HG02623 (cell line): ENCODE measurements around the gene ELOVL5.
"Not testable (repeated sequence)": the region's sequence is repeated elsewhere in the genome, so short reads cannot be mapped to it uniquely, and the experiment has no call there.

Experiments
- ATAC-seq: cut with Tn5 transposase; IDR thresholded peaks from one replicate; pipeline ENCODE4 v1.9.1; 2021; ENCODE audit warnings: moderate library complexity; ENCODE audit not compliant: unreplicated experiment

Gene ELOVL5

GRCh38 chr6:53306217-53306616, 42.5 kb downstream of the ELOVL5 start:
- ATAC-seq: not testable (repeated sequence)

- ATAC-seq: not testable (repeated sequence)
Observed at GRCh38 chr6:53305506-53306005, 43.2 kb downstream of the ELOVL5 start.

- not testable (repeated sequence) for ATAC-seq
Observed at GRCh38 chr6:53304953-53305352, 43.8 kb downstream of the ELOVL5 start.

GRCh38 chr6:53302678-53303360, 45.9 kb downstream of the ELOVL5 start:
- ATAC-seq: no peak

GRCh38 chr6:53301801-53302537, 46.8 kb downstream of the ELOVL5 start:
- ATAC-seq: no peak

GRCh38 chr6:53300656-53301551, 47.8 kb downstream of the ELOVL5 start:
- ATAC-seq: no peak

- ATAC-seq: no peak
Observed at GRCh38 chr6:53299331-53300005, 49.3 kb downstream of the ELOVL5 start.

- ATAC-seq: no peak
Observed at GRCh38 chr6:53297004-53297403, 51.7 kb downstream of the ELOVL5 start.

GRCh38 chr6:53295176-53295575, 53.6 kb downstream of the ELOVL5 start:
- no peak for ATAC-seq

GRCh38 chr6:53294611-53295010, 54.1 kb downstream of the ELOVL5 start:
- no peak for ATAC-seq

GRCh38 chr6:53294095-53294494, 54.7 kb downstream of the ELOVL5 start:
- ATAC-seq: no peak

- no peak for ATAC-seq
Observed at GRCh38 chr6:53293691-53294090, 55.1 kb downstream of the ELOVL5 start.

GRCh38 chr6:53290537-53291510, 57.9 kb downstream of the ELOVL5 start:
- ATAC-seq: no peak

GRCh38 chr6:53287336-53288225, 61.2 kb downstream of the ELOVL5 start:
- ATAC-seq: no peak

- ATAC-seq: peak; percentile 51
Observed at GRCh38 chr6:53284901-53285300, 63.8 kb downstream of the ELOVL5 start.

- ATAC-seq: no peak
Observed at GRCh38 chr6:53282741-53283140, 66.0 kb downstream of the ELOVL5 start.

GRCh38 chr6:53282234-53282633, 66.5 kb downstream of the ELOVL5 start:
- ATAC-seq: no peak

GRCh38 chr6:53281518-53282215, 67.1 kb downstream of the ELOVL5 start:
- ATAC-seq: no peak
